K562 (cell line): ENCODE data around the gene DOCK3. TPM values are rescaled to one million over a fixed set of nuclear protein-coding genes. Genes with fewer than 3 reads are reported as not detected.

Source experiments
- ATAC-seq: fragments of 200-7000 bp; cut with Tn5 transposase; 3 replicates; pipeline ENCODE4 v1.9.1; 2020; ENCODE audit warnings: moderate library complexity
- BruUV-seq: library from RNA; stranded (reverse); fragments of 400-500 nt; replicated peaks from 2 replicates; lab custom pipeline; 2021; lab: Mats Ljungman, UMichigan
- CTCF ChIA-PET: fragments of 300-600 bp; formaldehyde crosslinking; extraction: SDS; loops from one replicate; lab custom pipeline; 2021; ENCODE audit warnings: low intra/inter-chr PET ratio; lab: Yijun Ruan, JAX
- POLR2A ChIA-PET: fragments of 300-600, 350-650 bp; sonication (Branson Sonifier 250); formaldehyde crosslinking; extraction: SDS; loops from one replicate; lab custom pipeline; 2021; ENCODE audit warnings: antibody characterized with exemption, inconsistent platforms; lab: Yijun Ruan, JAX
- DNase-seq, 4 experiments: peaks; one replicate each; pipeline versions ENCODE4 v3.0.0 to v3.0.0-alpha.2; 2011 to 2018; ENCODE audit warnings: low spot score in 3 of 4, mixed read lengths in 3 of 4; ENCODE audit errors: extremely low read depth in 1 of 4
- FAIRE-seq: peaks from 2 replicates; lab custom pipeline; 2011; peaks lifted over from hg19 to GRCh38; lab: Jason Lieb, UNC
- H2AFZ ChIP-seq: 2 replicates; pipeline ENCODE4 v1.6.0; 2011; ENCODE audit warnings: low read depth, low read length, control low read depth, inconsistent platforms
- H3K27ac ChIP-seq: fragments of 200-600 bp; 3 replicates; pipeline ENCODE4 v1.8.0; 2011; ENCODE audit warnings: low read depth, mild to moderate bottlenecking, control low read depth, inconsistent platforms, low read length, moderate library complexity, mixed read lengths; ENCODE audit errors: extremely low read depth
- H3K27me3 ChIP-seq, 2 experiments: fragments of 300-600 bp in 1 of 2; 2 replicates in 1 of 2; 3 replicates in 1 of 2; pipeline versions ENCODE4 v1.6.0 to v1.8.0; 2011; ENCODE audit warnings: inconsistent platforms in 2 of 2, low read length in 2 of 2, mild to moderate bottlenecking in 1 of 2, mixed read lengths in 1 of 2, moderate library complexity in 1 of 2; ENCODE audit not compliant: control insufficient read depth in 2 of 2, insufficient read depth in 2 of 2
- H3K36me3 ChIP-seq: fragments of 300-600 bp; 3 replicates; pipeline ENCODE4 v1.8.0; 2011; ENCODE audit warnings: mild to moderate bottlenecking, low read length, inconsistent platforms; ENCODE audit not compliant: control insufficient read depth, insufficient read depth
- H3K4me1 ChIP-seq, 2 experiments: fragments of 200-600 bp in 1 of 2; replicated peaks in 1 of 2; 2 replicates in 1 of 2; 3 replicates in 1 of 2; pipeline versions ENCODE4 v1.5.1 to v1.8.0; 2011; ENCODE audit warnings: inconsistent platforms in 2 of 2, low read length in 2 of 2, mild to moderate bottlenecking in 1 of 2, mixed read lengths in 1 of 2, moderate library complexity in 1 of 2; ENCODE audit not compliant: control insufficient read depth in 2 of 2, insufficient read depth in 2 of 2
- H3K4me2 ChIP-seq: 2 replicates; pipeline ENCODE4 v1.6.1; 2011; ENCODE audit warnings: low read length, control low read depth, inconsistent platforms, mixed read lengths; ENCODE audit not compliant: insufficient read depth
- H3K4me3 ChIP-seq: fragments of 200-600 bp; sonication (generic), shearing (Covaris generic); 2 replicates; pipeline ENCODE4 v1.5.1; 2016; ENCODE audit warnings: control low read depth, inconsistent platforms
- H3K79me2 ChIP-seq: fragments of 200-600 bp; 3 replicates; pipeline ENCODE4 v1.8.0; 2011; ENCODE audit warnings: low read length, inconsistent platforms; ENCODE audit not compliant: control insufficient read depth, insufficient read depth
- H3K9ac ChIP-seq, 2 experiments: 2 replicates each; pipeline versions ENCODE4 v1.6.0 to v1.6.1; 2011; ENCODE audit warnings: low read depth in 2 of 2, low read length in 2 of 2, control low read depth in 1 of 2, inconsistent platforms in 1 of 2, mild to moderate bottlenecking in 1 of 2, mixed read lengths in 1 of 2; ENCODE audit not compliant: insufficient read depth in 1 of 2
- H3K9me1 ChIP-seq: one replicate; pipeline ENCODE4 v1.6.0; 2011; ENCODE audit warnings: inconsistent platforms, mild to moderate bottlenecking, low read length, moderate library complexity; ENCODE audit not compliant: control insufficient read depth, insufficient read depth
- H3K9me3 ChIP-seq: replicated peaks from 2 replicates; pipeline ENCODE4 v1.5.1; 2011; ENCODE audit warnings: low read depth, low read length, inconsistent platforms; ENCODE audit not compliant: control insufficient read depth, insufficient read depth
- H4K20me1 ChIP-seq: replicated peaks from 2 replicates; pipeline ENCODE4 v1.6.1; 2011; ENCODE audit warnings: low read length, inconsistent platforms, mixed read lengths; ENCODE audit not compliant: control insufficient read depth, insufficient read depth
- CBFA2T2 ChIP-seq: fragments of 450-650 bp; conservative IDR thresholded peaks from 2 replicates; pipeline ENCODE4 v1.6.1; 2017; ENCODE audit warnings: mild to moderate bottlenecking
- EGR1 ChIP-seq: fragments of 450-650 bp; conservative IDR thresholded peaks from 2 replicates; pipeline ENCODE4 v1.6.1; 2017; ENCODE audit warnings: mild to moderate bottlenecking
- FOSL1 ChIP-seq: fragments of 200-800 bp; sonication (Bioruptor generic); conservative IDR thresholded peaks from 2 replicates; pipeline ENCODE4 v1.6.1; 2016; ENCODE audit warnings: missing genetic modification characterization, missing compliant biosample characterization
- HMG20B ChIP-seq: fragments of 250-450 bp; sonication (Bioruptor Pico); IDR thresholded peaks from 2 replicates; pipeline ENCODE4 v1.5.0; 2021; ENCODE audit warnings: mild to moderate bottlenecking
- RBBP5 ChIP-seq: fragments of 200-600 bp; sonication (generic); IDR thresholded peaks from 2 replicates; pipeline ENCODE4 v1.6.1; 2012; ENCODE audit warnings: borderline replicate concordance, mild to moderate bottlenecking, low read length, control low read depth, inconsistent platforms; ENCODE audit not compliant: insufficient read depth, poor library complexity, severe bottlenecking
- TFAP4 ChIP-seq: sonication (generic); formaldehyde crosslinking; IDR thresholded peaks from 2 replicates; pipeline ENCODE4 v1.8.0; 2022; ENCODE audit warnings: missing genetic modification reagents, mild to moderate bottlenecking, moderate library complexity, borderline replicate concordance
- WGBS: fragments of 100-300 bp; shearing (Covaris generic); methylation state at CpG from one replicate; pipeline ENCODE4 v1.1.6; 2016; ENCODE audit warnings: low coverage, mixed read lengths; ENCODE audit not compliant: insufficient coverage; ENCODE audit errors: missing lambda C conversion rate; 5-methylcytosine and 5-hydroxymethylcytosine counted together
- in situ Hi-C: fragments of 300-500 bp; cut with MboI; formaldehyde crosslinking; loops from 4 replicates; pipeline ENCODE4 v1.15.0; 2018; ENCODE audit warnings: inconsistent platforms, mixed read lengths
- intact Hi-C: fragments of 100-400 bp; cut with micrococcal nuclease; formaldehyde crosslinking; loops from 2 replicates; pipeline ENCODE4 v1.14.2; 2022
- polyA plus RNA-seq, 8 experiments: library from polyadenylated mRNA; depleted of rRNA in 4 of 8; stranded (reverse) in 5 of 8; unstranded in 3 of 8; fragments of >200 nt; fragmentation: Nextera tagmentation in 2 of 8; fragmentation: Illumina TruSeq in 1 of 8; extraction: Ambion mirVana in 2 of 8; extraction: Trizol in 1 of 8; gene quantifications; 2 replicates each; pipeline versions ENCODE4 v1.2.1 to v1.2.3, GENCODE V29; 2011 to 2014; ENCODE audit warnings: inconsistent platforms in 1 of 8, missing spikeins in 1 of 8
- total RNA-seq, 7 experiments: library from RNA; depleted of rRNA in 6 of 7; stranded (reverse); fragments of >200 nt in 6 of 7; fragmentation: Illumina TruSeq in 2 of 7; extraction: Trizol in 2 of 7; gene quantifications; 2 replicates each; pipeline versions ENCODE4 v1.2.1 to v1.2.3, GENCODE V29; 2011 to 2021; ENCODE audit warnings: low replicate concordance in 1 of 7
- TF ChIP-seq, protein P1 (sequence below): fragments of 250-450 bp; sonication (Bioruptor Pico); IDR thresholded peaks from 2 replicates; pipeline ENCODE4 v1.5.0; 2021; ENCODE audit warnings: mild to moderate bottlenecking, moderate library complexity
- TF ChIP-seq, protein P2 (sequence below): fragments of 450-650 bp; IDR thresholded peaks from 2 replicates; pipeline ENCODE4 v1.6.1; 2016; ENCODE audit warnings: low read depth

DOCK3 gene
- total and polyA plus RNA-seq, 9 of the 15 experiments (the other 6 are each of a cell fraction or from before 2014, with no cell fraction given) = under 0.01 to 0.03 (median 0.01) TPM; not detected in 4

DNA sequence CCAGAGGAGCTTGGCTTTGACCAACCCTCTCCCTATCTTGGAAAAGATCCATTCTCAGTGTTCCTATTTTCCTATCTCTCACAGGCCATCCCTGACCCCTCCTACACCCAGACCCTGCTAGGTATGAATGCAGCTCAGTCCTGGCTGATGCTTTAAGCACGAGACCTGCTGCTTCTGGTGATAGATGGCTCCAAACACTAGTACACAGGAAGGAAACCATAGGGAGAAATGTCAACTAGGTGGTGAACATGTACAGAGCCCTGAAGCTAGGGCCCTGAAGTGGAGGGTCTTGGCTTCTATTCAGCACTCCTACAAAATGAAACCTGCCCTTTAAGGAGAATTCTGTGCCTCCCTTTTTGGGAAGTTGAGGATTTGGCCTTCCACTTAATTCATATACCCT, 662.9 kb downstream of the DOCK3 start (continued):
- TF ChIP-seq EGR1 (no peak), CBFA2T2 (no peak), HMG20B (CRISPR knock-in tag) (no peak)
- TF ChIP-seq, protein P1, sequence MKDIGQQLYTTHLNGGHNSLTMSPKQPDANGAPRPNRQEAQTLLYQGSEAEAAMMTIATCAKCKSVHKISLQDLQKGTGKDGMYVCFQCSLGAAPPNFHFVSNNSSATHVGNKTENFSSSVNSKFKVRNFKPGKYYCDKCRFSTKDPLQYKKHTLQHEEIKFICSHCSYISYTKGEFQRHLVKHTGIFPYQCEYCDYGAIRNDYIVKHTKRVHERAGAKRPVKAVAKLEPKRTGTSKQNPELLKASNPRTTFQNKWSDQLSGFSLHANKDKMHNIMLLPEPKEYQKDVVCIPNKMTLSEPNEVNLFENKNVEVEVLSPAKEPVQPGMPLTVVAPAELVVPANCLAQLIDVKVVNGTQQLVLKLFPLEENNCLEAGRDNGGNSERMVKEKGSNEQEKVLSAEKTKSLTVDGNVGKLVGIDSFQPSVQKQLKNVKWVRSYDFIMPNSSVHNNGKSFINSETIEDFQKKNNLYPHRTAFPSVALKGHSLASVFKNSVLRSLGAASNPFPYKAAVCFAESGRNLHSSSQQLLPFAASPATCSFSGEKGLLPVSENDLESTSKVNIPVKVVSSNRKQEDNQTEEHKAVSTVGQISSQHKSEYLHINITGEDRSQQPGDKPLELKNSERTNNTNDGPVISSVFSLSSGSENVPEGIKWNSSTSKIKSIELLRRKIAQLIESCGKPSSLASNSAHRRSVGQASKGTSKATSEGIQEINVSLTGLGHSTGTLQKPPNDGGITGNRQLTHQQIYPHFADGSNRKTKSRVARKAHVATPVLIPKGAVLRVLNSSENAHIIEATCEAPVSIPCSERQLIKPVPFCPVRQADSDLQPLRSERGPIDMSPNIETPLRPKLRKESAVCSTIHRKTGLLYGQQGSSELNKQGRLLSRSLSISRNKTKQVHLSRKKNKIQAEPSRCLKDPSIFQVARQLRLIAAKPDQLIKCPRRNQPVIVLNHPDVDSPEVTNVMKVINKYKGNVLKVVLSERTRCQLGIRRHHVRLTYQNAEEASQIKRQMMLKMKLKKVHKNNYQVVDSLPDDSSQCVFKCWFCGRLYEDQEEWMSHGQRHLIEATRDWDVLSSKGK (CRISPR knock-in tag) = no peak
- TF ChIP-seq, all 486 proteins: peak for 0

- no TSS peak for BruUV-seq
- Histone ChIP-seq H2AFZ (no peak overlapping the region), H4K20me1 (no peaks in the 10 kb centered on the region), H3K4me2 (no peak overlapping the region), H3K9me1 (no peaks in the 10 kb centered on the region), H3K36me3 (no peaks in the 10 kb centered on the region), H3K27me3 (no peaks in the 10 kb centered on the region; a peak in 1 of 5 replicates), H3K79me2 (no peaks in the 10 kb centered on the region), H3K27ac (no peak overlapping the region), H3K4me1 (no peaks in the 10 kb centered on the region), H3K9ac (no peak overlapping the region), H3K9me3 (no peaks in the 10 kb centered on the region), H3K4me3 (no peak overlapping the region)
- in situ Hi-C loops = no loop called here
- ATAC-seq = no peak
- FAIRE-seq = no peak
- DNase-seq = no peak
- WGBS = 0% methylated on average over 2 of the region's 3 CpGs
- intact Hi-C loops = no loop called here
- POLR2A ChIA-PET = no interaction called here
- CTCF ChIA-PET = no interaction called here
- no peak for TF ChIP-seq RBBP5
- no peak for TF ChIP-seq FOSL1
- TF ChIP-seq, protein P2, sequence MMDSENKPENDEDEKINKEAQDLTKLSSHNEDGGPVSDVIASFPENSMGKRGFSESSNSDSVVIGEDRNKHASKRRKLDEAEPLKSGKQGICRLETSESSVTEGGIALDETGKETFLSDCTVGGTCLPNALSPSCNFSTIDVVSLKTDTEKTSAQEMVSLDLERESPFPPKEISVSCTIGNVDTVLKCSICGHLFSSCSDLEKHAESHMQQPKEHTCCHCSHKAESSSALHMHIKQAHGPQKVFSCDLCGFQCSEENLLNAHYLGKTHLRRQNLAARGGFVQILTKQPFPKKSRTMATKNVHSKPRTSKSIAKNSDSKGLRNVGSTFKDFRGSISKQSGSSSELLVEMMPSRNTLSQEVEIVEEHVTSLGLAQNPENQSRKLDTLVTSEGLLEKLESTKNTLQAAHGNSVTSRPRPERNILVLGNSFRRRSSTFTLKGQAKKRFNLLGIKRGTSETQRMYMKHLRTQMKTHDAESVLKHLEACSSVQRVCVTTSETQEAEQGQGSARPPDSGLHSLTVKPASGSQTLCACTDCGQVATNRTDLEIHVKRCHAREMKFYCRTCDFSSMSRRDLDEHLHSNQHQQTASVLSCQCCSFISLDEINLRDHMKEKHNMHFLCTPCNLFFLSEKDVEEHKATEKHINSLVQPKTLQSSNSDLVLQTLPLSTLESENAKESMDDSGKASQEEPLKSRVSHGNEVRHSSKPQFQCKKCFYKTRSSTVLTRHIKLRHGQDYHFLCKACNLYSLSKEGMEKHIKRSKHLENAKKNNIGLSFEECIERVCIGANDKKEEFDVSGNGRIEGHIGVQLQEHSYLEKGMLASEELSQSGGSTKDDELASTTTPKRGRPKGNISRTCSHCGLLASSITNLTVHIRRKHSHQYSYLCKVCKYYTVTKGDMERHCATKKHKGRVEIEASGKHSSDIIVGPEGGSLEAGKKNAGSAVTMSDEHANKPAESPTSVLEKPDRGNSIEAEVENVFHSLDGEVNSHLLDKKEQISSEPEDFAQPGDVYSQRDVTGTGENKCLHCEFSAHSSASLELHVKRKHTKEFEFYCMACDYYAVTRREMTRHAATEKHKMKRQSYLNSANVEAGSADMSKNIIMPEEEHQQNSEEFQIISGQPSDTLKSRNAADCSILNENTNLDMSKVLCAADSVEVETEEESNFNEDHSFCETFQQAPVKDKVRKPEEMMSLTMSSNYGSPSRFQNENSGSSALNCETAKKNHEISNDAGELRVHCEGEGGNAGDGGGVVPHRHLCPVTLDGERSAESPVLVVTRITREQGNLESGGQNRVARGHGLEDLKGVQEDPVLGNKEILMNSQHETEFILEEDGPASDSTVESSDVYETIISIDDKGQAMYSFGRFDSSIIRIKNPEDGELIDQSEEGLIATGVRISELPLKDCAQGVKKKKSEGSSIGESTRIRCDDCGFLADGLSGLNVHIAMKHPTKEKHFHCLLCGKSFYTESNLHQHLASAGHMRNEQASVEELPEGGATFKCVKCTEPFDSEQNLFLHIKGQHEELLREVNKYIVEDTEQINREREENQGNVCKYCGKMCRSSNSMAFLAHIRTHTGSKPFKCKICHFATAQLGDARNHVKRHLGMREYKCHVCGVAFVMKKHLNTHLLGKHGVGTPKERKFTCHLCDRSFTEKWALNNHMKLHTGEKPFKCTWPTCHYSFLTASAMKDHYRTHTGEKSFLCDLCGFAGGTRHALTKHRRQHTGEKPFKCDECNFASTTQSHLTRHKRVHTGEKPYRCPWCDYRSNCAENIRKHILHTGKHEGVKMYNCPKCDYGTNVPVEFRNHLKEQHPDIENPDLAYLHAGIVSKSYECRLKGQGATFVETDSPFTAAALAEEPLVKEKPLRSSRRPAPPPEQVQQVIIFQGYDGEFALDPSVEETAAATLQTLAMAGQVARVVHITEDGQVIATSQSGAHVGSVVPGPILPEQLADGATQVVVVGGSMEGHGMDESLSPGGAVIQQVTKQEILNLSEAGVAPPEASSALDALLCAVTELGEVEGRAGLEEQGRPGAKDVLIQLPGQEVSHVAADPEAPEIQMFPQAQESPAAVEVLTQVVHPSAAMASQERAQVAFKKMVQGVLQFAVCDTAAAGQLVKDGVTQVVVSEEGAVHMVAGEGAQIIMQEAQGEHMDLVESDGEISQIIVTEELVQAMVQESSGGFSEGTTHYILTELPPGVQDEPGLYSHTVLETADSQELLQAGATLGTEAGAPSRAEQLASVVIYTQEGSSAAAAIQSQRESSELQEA = no peak
- TF ChIP-seq TFAP4 = no peak
Measured at GRCh38 chr3:51338632-51339031, 663.9 kb downstream of the DOCK3 start.
